GM21515 (cell line): Measurements from ENCODE around the gene SLC16A4.
"Not testable (repeated sequence)": the region's sequence is repeated elsewhere in the genome, so short reads cannot be mapped to it uniquely, and the experiment has no call there.

ENCODE experiments used
- ATAC-seq: cut with Tn5 transposase; IDR thresholded peaks from one replicate; pipeline ENCODE4 v1.9.1; 2021; ENCODE audit not compliant: unreplicated experiment

The SLC16A4 gene

GRCh38 chr1:110409316-110409715 is 18.5 kb upstream of the SLC16A4 start:
- no peak for ATAC-seq

GRCh38 chr1:110408488-110408887 is 17.7 kb upstream of the SLC16A4 start:
- ATAC-seq = no peak

GRCh38 chr1:110407260-110408210 is 16.7 kb upstream of the SLC16A4 start, which contains the start of gene LAMTOR5:
TSS of gene LAMTOR5 (minus strand) at chr1:110407694. CDS start at chr1:110407620, 74 bp downstream.
- peak; percentile 83 for ATAC-seq

- ATAC-seq = not testable (repeated sequence)
These were observed 15.6 kb upstream of the SLC16A4 start for GRCh38 chr1:110406407-110406806.

DNA sequence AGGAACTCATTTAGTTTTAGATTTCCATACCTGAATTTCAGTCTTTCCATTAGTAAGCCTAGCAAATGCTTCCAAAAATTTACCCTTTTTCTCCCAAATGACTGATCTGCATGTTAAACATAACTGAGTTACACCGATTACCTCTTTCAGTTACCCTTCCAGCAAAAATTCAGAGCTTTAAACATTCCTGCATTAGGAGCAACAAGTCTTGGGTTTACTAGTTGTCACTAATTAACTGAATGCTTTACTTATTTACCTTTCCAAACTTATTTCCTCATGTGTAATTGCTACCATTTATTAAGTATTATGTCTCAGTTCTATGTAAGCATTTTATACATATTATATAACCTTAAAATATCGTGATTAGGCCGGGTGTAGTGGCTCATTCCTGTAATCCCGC is 13.6 kb upstream of the SLC16A4 start:
- no peak for ATAC-seq

GRCh38 chr1:110403805-110404204 is 13.0 kb upstream of the SLC16A4 start:
- ATAC-seq = no peak

DNA sequence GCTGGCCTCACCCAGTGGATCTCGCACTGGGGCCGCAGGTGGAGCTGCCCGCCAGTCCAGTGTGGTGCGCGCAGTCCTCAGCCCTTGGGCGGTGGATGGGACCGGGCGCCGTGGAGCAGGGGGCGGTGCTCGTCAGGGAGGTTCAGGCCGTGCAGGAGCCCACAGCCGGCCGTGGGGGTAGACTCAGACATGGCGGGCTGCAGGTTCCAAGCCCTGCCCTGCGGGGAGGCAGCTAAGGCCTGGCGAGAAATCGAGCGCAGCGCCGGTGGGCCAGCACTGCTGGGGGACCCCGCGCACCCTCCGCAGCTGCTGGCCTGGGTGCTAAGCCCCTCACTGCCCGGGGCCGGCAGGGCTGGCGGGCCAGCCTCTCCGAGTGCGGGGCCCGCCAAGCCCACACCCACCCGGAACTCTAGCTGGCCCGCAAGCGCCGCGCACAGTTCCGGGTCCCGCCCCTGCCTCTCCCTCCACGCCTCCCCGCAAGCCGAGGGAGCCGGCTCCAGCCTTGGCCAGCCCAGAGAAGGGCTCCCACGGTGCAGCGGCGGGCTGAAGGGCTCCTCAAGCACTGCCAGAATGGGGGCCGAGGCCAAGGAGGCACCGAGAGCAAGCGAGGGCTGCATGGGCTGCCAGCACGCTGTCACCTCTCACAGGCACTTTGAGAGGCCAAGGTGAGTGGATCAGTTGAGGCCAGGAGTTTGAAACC is 5.6 kb upstream of the SLC16A4 start:
- not testable (repeated sequence) for ATAC-seq

- no peak for ATAC-seq
These were observed 3.6 kb upstream of the SLC16A4 start for GRCh38 chr1:110394493-110394820.

DNA sequence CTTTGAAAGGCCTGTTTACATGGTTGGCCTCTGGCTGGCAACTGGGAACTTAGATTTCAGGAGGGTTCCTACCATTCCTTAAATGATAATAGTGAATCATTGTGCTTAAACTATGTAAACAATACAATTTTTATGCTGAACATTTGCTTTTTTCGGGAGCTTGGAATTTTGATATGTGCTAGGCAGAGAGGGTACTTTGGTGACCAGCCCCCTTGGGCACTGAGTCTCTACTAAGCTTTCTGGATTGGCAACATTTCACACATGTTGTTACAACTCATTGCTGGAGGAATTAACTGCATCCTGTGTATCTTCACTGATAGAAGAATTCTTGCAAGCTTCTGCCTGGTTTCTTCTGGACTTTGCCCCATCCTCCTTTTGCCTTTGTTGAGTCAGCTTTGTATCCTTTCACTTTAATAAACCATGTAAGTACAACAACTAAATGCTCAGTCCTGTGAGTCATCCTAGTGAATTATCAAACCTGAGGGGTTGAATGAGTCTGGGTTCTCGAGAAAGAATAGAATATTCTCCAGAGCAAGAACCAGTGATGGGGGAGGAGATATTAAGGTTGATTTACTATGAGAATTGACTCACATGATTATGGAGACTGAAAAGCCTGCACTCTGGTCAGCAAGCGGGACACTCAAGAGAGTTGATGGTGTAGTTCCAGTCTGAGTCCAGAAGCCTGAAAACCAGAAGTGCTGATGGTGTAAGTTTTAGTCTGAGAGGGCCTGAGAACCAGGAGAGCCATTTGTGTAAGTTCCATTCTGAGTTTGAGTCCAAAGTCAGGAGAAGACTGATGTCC is 3.1 kb upstream of the SLC16A4 start:
- no peak for ATAC-seq

DNA sequence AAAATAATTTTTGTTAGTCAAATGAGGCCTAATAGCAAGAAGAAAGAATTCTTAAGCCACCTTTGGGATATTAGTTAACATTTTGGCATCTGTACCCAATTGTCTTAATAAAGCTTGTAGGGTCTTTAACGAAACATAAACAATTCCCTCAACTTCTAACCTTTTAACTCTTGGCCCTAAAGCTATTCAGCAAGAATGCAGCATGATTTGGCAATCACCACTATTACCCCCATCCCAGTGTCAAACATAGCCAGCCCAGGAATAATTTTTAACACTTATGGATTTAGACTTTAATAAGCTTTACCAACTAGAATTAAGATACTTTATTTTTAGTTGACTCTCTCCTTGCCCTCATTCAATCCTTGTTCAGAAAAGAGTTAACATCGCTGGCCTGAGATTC is 2.5 kb upstream of the SLC16A4 start:
- ATAC-seq = no peak

DNA sequence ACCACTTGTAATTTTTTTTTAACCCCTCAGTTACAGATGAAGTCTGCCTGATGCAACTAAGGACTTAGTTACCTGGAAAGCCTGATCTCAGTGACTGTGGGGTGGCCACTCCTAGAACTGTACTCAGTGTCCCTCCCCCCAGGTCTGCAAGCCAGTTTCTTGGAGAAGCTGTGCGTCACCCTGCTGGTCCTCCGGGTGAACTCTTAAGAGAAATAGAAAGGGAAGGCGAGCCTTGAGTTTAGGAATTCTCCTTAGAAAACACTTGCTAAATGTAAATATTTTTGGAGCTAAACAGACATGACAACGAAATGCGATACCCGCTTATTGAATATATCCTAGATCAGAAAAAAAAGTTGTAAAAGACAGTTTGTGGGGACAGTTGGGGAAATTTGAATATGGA is 730 bp downstream of the SLC16A4 start:
- ATAC-seq = no peak

GRCh38 chr1:110387048-110387754 is 3.6 kb downstream of the SLC16A4 start:
- no peak for ATAC-seq

- ATAC-seq = no peak
These were observed 5.5 kb downstream of the SLC16A4 start for GRCh38 chr1:110385369-110385768.

- ATAC-seq = no peak
These were observed 6.1 kb downstream of the SLC16A4 start for GRCh38 chr1:110384581-110385321.

DNA sequence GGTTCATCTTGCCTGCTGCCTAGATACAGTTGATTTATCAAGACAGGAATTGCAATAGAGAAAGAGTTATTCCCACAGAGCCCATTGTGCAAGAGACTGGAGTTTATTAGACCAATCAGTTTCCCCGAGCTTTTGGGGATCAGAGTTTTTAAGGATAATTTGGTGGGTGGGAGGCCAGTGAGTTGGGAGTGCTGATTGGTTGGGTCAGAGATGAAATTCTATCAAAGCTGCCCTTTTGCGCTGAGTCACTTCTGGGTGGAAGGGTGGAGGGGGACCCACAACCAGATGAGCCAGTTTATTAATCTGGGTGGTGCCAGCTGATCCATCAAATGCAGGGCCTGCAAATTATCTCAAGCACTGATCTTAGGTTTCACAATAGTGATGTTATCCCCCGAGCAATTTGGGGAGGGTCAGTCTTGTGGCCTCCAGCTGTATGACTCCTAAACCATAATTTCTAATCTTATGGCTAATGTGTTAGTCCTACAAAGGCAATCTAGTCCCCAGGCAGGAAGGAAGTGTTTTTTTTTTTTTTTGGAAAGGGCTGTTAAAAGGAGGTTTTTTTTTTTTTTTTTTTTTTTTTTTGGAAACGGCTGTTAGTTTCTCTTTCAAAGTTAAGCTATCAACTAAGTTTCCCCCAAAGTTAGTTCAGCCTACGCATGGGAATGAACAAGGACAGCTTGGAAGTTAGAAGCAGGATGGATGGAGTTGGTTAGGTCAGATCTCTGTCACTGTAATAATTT is 7.4 kb downstream of the SLC16A4 start:
- ATAC-seq = no peak

- no peak for ATAC-seq
These were observed 10.0 kb downstream of the SLC16A4 start for GRCh38 chr1:110380672-110381283.

- no peak for ATAC-seq
These were observed 15.3 kb downstream of the SLC16A4 start for GRCh38 chr1:110375490-110375889.

DNA sequence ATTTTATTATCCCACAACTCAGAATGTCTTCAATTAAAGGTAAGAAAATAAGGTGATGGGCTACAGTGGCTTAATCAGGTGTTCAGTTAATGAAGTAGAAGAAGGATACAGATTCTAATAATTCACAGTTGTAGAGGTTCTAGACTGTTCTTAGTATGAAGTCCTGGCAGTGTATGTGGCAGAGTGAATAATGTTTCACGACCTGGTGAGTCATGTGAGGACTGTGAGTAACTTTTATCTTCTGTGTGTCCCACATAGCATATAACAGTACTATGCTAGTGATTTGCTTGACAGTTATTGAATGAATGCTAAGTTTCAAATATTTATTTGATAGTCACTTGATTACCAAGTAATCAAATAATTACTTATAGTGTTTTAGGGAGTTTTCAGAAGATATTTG is 20.0 kb downstream of the SLC16A4 start:
- ATAC-seq = no peak

- no peak for ATAC-seq
These were observed 26.6 kb downstream of the SLC16A4 start for GRCh38 chr1:110364221-110364620.
